HEK293T (cell line): ENCODE data around the gene XDH.

Source experiments
- CTCF ChIA-PET: fragments of 350-600 bp; formaldehyde crosslinking; extraction: SDS; loops from one replicate; lab custom pipeline; 2021; ENCODE audit warnings: antibody characterized with exemption, inconsistent platforms; lab: Yijun Ruan, JAX
- POLR2A ChIA-PET: fragments of 350-600 bp; formaldehyde crosslinking; extraction: SDS; loops from one replicate; lab custom pipeline; 2020; ENCODE audit warnings: antibody characterized with exemption, inconsistent platforms; lab: Yijun Ruan, JAX
- DNase-seq: peaks from one replicate; pipeline ENCODE4 v3.0.0; 2012; ENCODE audit warnings: mixed read lengths; ENCODE audit errors: extremely low spot score
- ARNT ChIP-seq: fragments of 450-650 bp; IDR thresholded peaks from 2 replicates; pipeline ENCODE4 v1.6.1; 2017; ENCODE audit warnings: mild to moderate bottlenecking
- BHLHE40 ChIP-seq: fragments of 450-650 bp; IDR thresholded peaks from 2 replicates; pipeline ENCODE4 v1.6.1; 2016; ENCODE audit warnings: mild to moderate bottlenecking, moderate library complexity, borderline replicate concordance
- CTBP1 ChIP-seq: fragments of 450-650 bp; IDR thresholded peaks from 2 replicates; pipeline ENCODE4 v1.6.1; 2016; ENCODE audit warnings: borderline replicate concordance
- ELF4 ChIP-seq: fragments of 450-650 bp; IDR thresholded peaks from 2 replicates; pipeline ENCODE4 v1.6.1; 2017; ENCODE audit warnings: antibody characterized with exemption
- FOXA1 ChIP-seq: fragments of 450-650 bp; IDR thresholded peaks from 2 replicates; pipeline ENCODE4 v1.6.1; 2016; ENCODE audit warnings: mild to moderate bottlenecking
- FOXK2 ChIP-seq: fragments of 450-650 bp; IDR thresholded peaks from 2 replicates; pipeline ENCODE4 v1.6.1; 2016; ENCODE audit warnings: mild to moderate bottlenecking
- FOXM1 ChIP-seq: fragments of 450-650 bp; IDR thresholded peaks from 2 replicates; pipeline ENCODE4 v1.6.1; 2017; ENCODE audit warnings: mild to moderate bottlenecking, borderline replicate concordance
- HDGF ChIP-seq: fragments of 450-650 bp; IDR thresholded peaks from 2 replicates; pipeline ENCODE4 v1.6.1; 2017; ENCODE audit warnings: antibody characterized with exemption, borderline replicate concordance
- L3MBTL2 ChIP-seq: fragments of 450-650 bp; conservative IDR thresholded peaks from 2 replicates; pipeline ENCODE4 v1.6.1; 2016; ENCODE audit warnings: mild to moderate bottlenecking
- LEF1 ChIP-seq: fragments of 450-650 bp; IDR thresholded peaks from 2 replicates; pipeline ENCODE4 v1.6.1; 2017; ENCODE audit warnings: mild to moderate bottlenecking, borderline replicate concordance
- NFRKB ChIP-seq: fragments of 450-650 bp; IDR thresholded peaks from 2 replicates; pipeline ENCODE4 v1.6.1; 2016; ENCODE audit warnings: mild to moderate bottlenecking, moderate library complexity
- PKNOX1 ChIP-seq: fragments of 450-650 bp; IDR thresholded peaks from 2 replicates; pipeline ENCODE4 v1.6.1; 2016
- SP1 ChIP-seq: fragments of 450-650 bp; IDR thresholded peaks from 2 replicates; pipeline ENCODE4 v1.6.1; 2017
- SUZ12 ChIP-seq: fragments of 450-650 bp; IDR thresholded peaks from 2 replicates; pipeline ENCODE4 v1.6.1; 2016; ENCODE audit warnings: mild to moderate bottlenecking
- TARDBP ChIP-seq: fragments of 450-650 bp; IDR thresholded peaks from 2 replicates; pipeline ENCODE4 v1.6.1; 2016
- ZNF384 ChIP-seq: fragments of 450-650 bp; IDR thresholded peaks from 2 replicates; pipeline ENCODE4 v1.6.1; 2016

The XDH gene

DNA sequence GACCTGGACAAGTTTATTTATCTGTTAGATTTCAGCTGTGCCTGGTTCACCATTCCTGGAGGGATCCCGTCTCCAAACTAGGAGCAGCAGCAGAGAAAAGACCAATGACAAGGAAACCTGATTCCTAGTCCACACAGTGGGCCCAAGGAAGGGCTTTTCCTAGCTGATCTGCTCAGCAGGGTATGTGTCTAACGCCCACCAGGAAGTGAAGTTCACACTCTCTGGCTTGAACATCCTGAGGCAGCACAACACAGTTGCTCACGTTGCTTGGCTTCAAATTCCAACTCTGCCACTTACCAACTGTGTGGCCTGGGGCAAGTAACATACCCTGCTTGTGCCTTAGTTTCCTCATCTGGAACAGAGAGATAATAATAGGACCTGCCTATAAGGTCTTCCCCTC is 42.9 kb downstream of the XDH start:
- POLR2A ChIA-PET, result no interaction called here
- CTCF ChIA-PET, result no interaction called here
- TF ChIP-seq LEF1 (no peak), ARNT (no peak), TARDBP (no peak), FOXK2 (no peak), HDGF (no peak), SUZ12 (no peak), PKNOX1 (no peak), FOXA1 (no peak), ZNF384 (no peak), CTBP1 (no peak), BHLHE40 (no peak), ELF4 (no peak), NFRKB (no peak), L3MBTL2 (no peak)
- no peak for DNase-seq

GRCh38 chr2:31366733-31367132 is 47.8 kb downstream of the XDH start:
- no peak for DNase-seq
- TF ChIP-seq BHLHE40 (no peak), FOXK2 (no peak), CTBP1 (no peak), PKNOX1 (no peak), L3MBTL2 (no peak), NFRKB (no peak), TARDBP (no peak), SUZ12 (no peak), ARNT (no peak), HDGF (no peak), FOXA1 (no peak), ZNF384 (no peak), ELF4 (no peak), LEF1 (no peak), SP1 (no peak), FOXM1 (no peak)
- ChIA-PET CTCF (no interaction called here), POLR2A (no interaction called here)

DNA sequence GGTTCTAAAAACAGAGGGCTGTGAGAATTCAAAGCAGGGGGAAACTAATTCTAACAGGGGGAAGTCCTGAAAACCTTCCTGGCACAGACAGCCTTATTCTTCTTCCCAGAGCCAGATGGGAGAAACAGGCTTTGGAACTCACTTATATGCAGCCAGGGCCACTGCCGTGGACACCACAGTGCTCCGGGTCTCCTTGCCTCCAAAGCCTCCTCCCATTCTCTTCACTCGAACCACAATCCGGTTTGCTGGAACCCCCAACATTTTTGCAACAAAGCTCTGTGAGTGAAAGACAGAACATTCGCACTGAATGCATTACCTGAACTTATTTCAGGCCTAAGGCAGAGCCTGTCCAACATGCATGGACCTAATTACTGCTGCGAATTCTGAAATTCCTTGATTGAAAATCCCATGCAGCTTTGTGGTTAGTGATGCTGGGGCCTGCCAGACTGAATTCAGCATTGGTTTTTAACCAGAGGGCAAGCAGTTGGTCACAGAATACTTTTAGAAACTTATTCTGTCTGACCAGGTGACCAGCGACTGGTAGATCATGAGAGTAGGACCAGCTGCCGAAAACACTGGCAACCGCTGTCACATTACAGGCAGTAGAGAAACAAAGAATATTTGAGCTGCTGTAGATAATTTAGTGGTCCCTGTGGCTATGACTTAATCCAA is 48.6 kb downstream of the XDH start:
- no peak for DNase-seq
- ChIA-PET CTCF (no interaction called here), POLR2A (no interaction called here)
- TF ChIP-seq ELF4, result no peak

DNA sequence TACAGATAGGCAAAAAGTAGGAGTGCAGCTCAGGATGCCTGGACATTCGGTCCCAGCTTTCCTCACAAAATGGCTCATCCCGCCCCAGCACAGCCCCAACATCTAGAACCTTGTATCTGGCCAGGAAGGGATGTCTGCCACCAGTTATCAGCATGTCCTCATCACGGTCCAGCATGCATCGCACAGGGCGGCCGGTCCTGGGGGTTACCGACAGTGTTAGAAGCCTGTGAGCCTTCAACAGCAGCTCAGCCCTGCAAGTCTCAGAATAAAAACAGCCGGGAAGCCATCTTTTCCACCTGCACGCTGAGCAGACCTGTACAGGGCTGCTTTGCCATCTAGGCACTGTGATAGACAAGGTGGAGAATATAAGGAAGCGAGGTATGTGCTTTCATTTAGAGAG is 49.2 kb downstream of the XDH start:
- TF ChIP-seq SP1 (no peak), SUZ12 (no peak), ZNF384 (no peak), FOXK2 (no peak), BHLHE40 (no peak), HDGF (no peak), TARDBP (no peak), FOXA1 (no peak), CTBP1 (no peak), PKNOX1 (no peak), FOXM1 (no peak)
- POLR2A ChIA-PET, result no interaction called here
- CTCF ChIA-PET, result no interaction called here
- DNase-seq, result no peak

GRCh38 chr2:31363956-31364750 is 50.4 kb downstream of the XDH start:
- no peak for TF ChIP-seq HDGF
- no peak for DNase-seq
- ChIA-PET POLR2A (no interaction called here), CTCF (no interaction called here)

- POLR2A ChIA-PET, result no interaction called here
- DNase-seq, result no peak
- TF ChIP-seq PKNOX1 (no peak), L3MBTL2 (no peak), SP1 (no peak), CTBP1 (no peak), HDGF (no peak), LEF1 (no peak), FOXM1 (no peak), ZNF384 (no peak), SUZ12 (no peak)
- CTCF ChIA-PET, result no interaction called here
Measured at GRCh38 chr2:31362581-31362980, 52.0 kb downstream of the XDH start.
